ENCODE measurements around the gene GNB1L.
"Not testable (repeated sequence)": the region's sequence is repeated elsewhere in the genome, so short reads cannot be mapped to it uniquely, and the experiment has no call there.

The GNB1L gene

GRCh38 chr22:19888131-19888746 is 33.6 kb upstream of the GNB1L start:
- no peak for FAIRE-seq

- FAIRE-seq, result no peak
These were observed 32.7 kb upstream of the GNB1L start for GRCh38 chr22:19887256-19887985.

GRCh38 chr22:19886605-19887255 is 32.1 kb upstream of the GNB1L start:
- FAIRE-seq, result no peak

GRCh38 chr22:19885841-19886592 is 31.3 kb upstream of the GNB1L start:
- no peak for FAIRE-seq

GRCh38 chr22:19884954-19885751 is 30.5 kb upstream of the GNB1L start:
- no peak for FAIRE-seq

GRCh38 chr22:19884161-19884953 is 29.7 kb upstream of the GNB1L start:
- FAIRE-seq, result no peak

GRCh38 chr22:19883446-19883845 is 28.8 kb upstream of the GNB1L start:
- FAIRE-seq, result not testable (repeated sequence)

- no peak for FAIRE-seq
These were observed 28.0 kb upstream of the GNB1L start for GRCh38 chr22:19882446-19883381.

GRCh38 chr22:19880786-19881569 is 26.3 kb upstream of the GNB1L start:
- no peak for FAIRE-seq

- FAIRE-seq, result no peak
These were observed 25.5 kb upstream of the GNB1L start for GRCh38 chr22:19879992-19880785.

GRCh38 chr22:19879643-19879991 is 24.9 kb upstream of the GNB1L start:
- FAIRE-seq, result no peak

- no peak for FAIRE-seq
These were observed 24.5 kb upstream of the GNB1L start for GRCh38 chr22:19879246-19879570.

- FAIRE-seq, result no peak
These were observed 24.0 kb upstream of the GNB1L start for GRCh38 chr22:19878461-19879245.

- no peak for FAIRE-seq
These were observed 23.1 kb upstream of the GNB1L start for GRCh38 chr22:19877626-19878339.

GRCh38 chr22:19876941-19877625 is 22.4 kb upstream of the GNB1L start:
- FAIRE-seq, result no peak

- FAIRE-seq, result no peak
These were observed 21.8 kb upstream of the GNB1L start for GRCh38 chr22:19876314-19876940.
